PC-9 (cell line): ENCODE data around the gene ENTPD7. TPM values are rescaled to one million over a fixed set of nuclear protein-coding genes. Genes with fewer than 3 reads are reported as not detected.
A peak's percentile ranks its signal among the peaks of the same experiment; 100 is the strongest.

ENCODE experiments used
- BruUV-seq: library from RNA; stranded (reverse); fragments of 400-500 nt; replicated peaks from 2 replicates; lab custom pipeline; 2021; lab: Mats Ljungman, UMichigan
- CTCF ChIA-PET: fragments of 300-600 bp; sonication (Branson Sonifier 250); formaldehyde crosslinking; loops from one replicate; lab custom pipeline; 2022; ENCODE audit warnings: antibody characterized with exemption; lab: Charles Lee
- POLR2A ChIA-PET: fragments of 300-600 bp; sonication (Branson Sonifier 250); formaldehyde crosslinking; loops from one replicate; lab custom pipeline; 2022; ENCODE audit warnings: antibody characterized with exemption; ENCODE audit not compliant: unreplicated experiment; lab: Charles Lee
- DNase-seq, 2 experiments: peaks; one replicate each; pipeline versions ENCODE4 v3.0.0 to v3.0.0-alpha.2; 2015 to 2022; ENCODE audit warnings: mixed read lengths in 1 of 2
- H2AFZ ChIP-seq: fragments of 200-600 bp; sonication (generic); 2 replicates; pipeline ENCODE4 v1.8.1; 2017; ENCODE audit warnings: antibody characterized with exemption
- H3F3A ChIP-seq: fragments of 200-600 bp; sonication (generic); 2 replicates; pipeline ENCODE4 v1.8.1; 2017; ENCODE audit warnings: antibody characterized with exemption, mild to moderate bottlenecking, low read depth; ENCODE audit not compliant: insufficient read depth
- H3K27ac ChIP-seq: fragments of 200-600 bp; sonication (generic); 2 replicates; pipeline ENCODE4 v1.6.1; 2016; ENCODE audit warnings: mixed run types
- H3K27me3 ChIP-seq: fragments of 200-600 bp; sonication (generic); 2 replicates; pipeline ENCODE4 v1.6.1; 2016; ENCODE audit warnings: low read depth, mixed run types; ENCODE audit not compliant: insufficient read depth
- H3K36me3 ChIP-seq: fragments of 200-600 bp; sonication (generic); 2 replicates; pipeline ENCODE4 v1.6.1; 2016; ENCODE audit warnings: low read depth, mixed run types
- H3K4me1 ChIP-seq: fragments of 200-600 bp; sonication (generic); replicated peaks from 2 replicates; pipeline ENCODE4 v1.6.1; 2016; ENCODE audit warnings: mixed run types; ENCODE audit not compliant: insufficient read depth
- H3K4me2 ChIP-seq: fragments of 200-600 bp; sonication (generic); 2 replicates; pipeline ENCODE4 v1.6.1; 2017; ENCODE audit warnings: mixed run types
- H3K4me3 ChIP-seq: fragments of 200-600 bp; sonication (generic); 2 replicates; pipeline ENCODE4 v1.6.1; 2016; ENCODE audit warnings: mixed run types
- H3K79me2 ChIP-seq: fragments of 200-600 bp; sonication (generic); 2 replicates; pipeline ENCODE4 v1.6.1; 2017; ENCODE audit warnings: low read depth, mixed run types
- H3K9me2 ChIP-seq: fragments of 200-600 bp; sonication (generic); 2 replicates; pipeline ENCODE4 v1.8.1; 2017; ENCODE audit warnings: mild to moderate bottlenecking; ENCODE audit not compliant: insufficient read depth
- H3K9me3 ChIP-seq: fragments of 200-600 bp; sonication (generic); 2 replicates; pipeline ENCODE4 v1.8.1; 2016; ENCODE audit warnings: low read depth; ENCODE audit not compliant: insufficient read depth
- H4K20me1 ChIP-seq: fragments of 200-600 bp; sonication (generic); 2 replicates; pipeline ENCODE4 v1.8.1; 2017; ENCODE audit not compliant: insufficient read depth
- CTCF ChIP-seq: fragments of 200-600 bp; sonication (generic); conservative IDR thresholded peaks from 2 replicates; pipeline ENCODE4 v1.6.1; 2017; ENCODE audit warnings: mixed run types, antibody characterized with exemption, mild to moderate bottlenecking, moderate library complexity
- EZH2 ChIP-seq: fragments of 200-600 bp; sonication (generic); IDR thresholded peaks from 2 replicates; pipeline ENCODE4 v1.8.0; 2017; ENCODE audit warnings: antibody characterized with exemption, low read depth
- intact Hi-C: fragments of 100-400 bp; cut with micrococcal nuclease; formaldehyde crosslinking; loops from one replicate; pipeline ENCODE4 v1.10.0; 2022; ENCODE audit not compliant: unreplicated experiment
- total RNA-seq: library from RNA; stranded (reverse); gene quantifications from 2 replicates; pipeline ENCODE4 v1.2.3, GENCODE V29; 2021

The ENTPD7 gene
- total RNA-seq, 1 experiment from 2014 or later: 5.4 TPM

- peaks cover 11% of the 10 kb centered on the region for H3F3A ChIP-seq
- no peak overlapping the region for H3K4me3 ChIP-seq
- no peaks in the 10 kb centered on the region for H4K20me1 ChIP-seq
- H3K27ac ChIP-seq: no peak overlapping the region
- no peaks in the 10 kb centered on the region for H3K9me3 ChIP-seq
- H3K27me3 ChIP-seq: no peaks in the 10 kb centered on the region
- peaks cover 8% of the 10 kb centered on the region for H3K4me1 ChIP-seq
- H2AFZ ChIP-seq: no peak overlapping the region
- CTCF ChIA-PET: no interaction called here
- no TSS peak for BruUV-seq
- no peaks in the 10 kb centered on the region for H3K9me2 ChIP-seq
- TF ChIP-seq EZH2 (no peak), CTCF (no peak)
- peak in 1 of 2 experiments; percentile 37 for DNase-seq
- no peak overlapping the region for H3K4me2 ChIP-seq
- 0 out of 2 replicates have a peak, but pooled peaks cover 5% of the 10 kb centered on the region for H3K79me2 ChIP-seq
- POLR2A ChIA-PET: no interaction called here
- no peaks in the 10 kb centered on the region for H3K36me3 ChIP-seq
- intact Hi-C loops: no loop called here
Observed at GRCh38 chr10:99676426-99676825, 17.1 kb downstream of the ENTPD7 start.

GRCh38 chr10:99676895-99677294, 17.6 kb downstream of the ENTPD7 start:
- no peak for DNase-seq
- H4K20me1 ChIP-seq: no peaks in the 10 kb centered on the region
- no peaks in the 10 kb centered on the region for H3K36me3 ChIP-seq
- H3K27ac ChIP-seq: no peak overlapping the region
- ChIA-PET POLR2A (no interaction called here), CTCF (no interaction called here)
- no TSS peak for BruUV-seq
- H3K9me2 ChIP-seq: no peaks in the 10 kb centered on the region
- 0 out of 2 replicates have a peak, but pooled peaks cover 5% of the 10 kb centered on the region for H3K79me2 ChIP-seq
- intact Hi-C loops: no loop called here
- H3F3A ChIP-seq: peaks cover 16% of the 10 kb centered on the region
- H3K4me3 ChIP-seq: no peak overlapping the region
- H3K27me3 ChIP-seq: no peaks in the 10 kb centered on the region
- H3K9me3 ChIP-seq: no peaks in the 10 kb centered on the region
- H3K4me1 ChIP-seq: peaks cover 12% of the 10 kb centered on the region
- no peak overlapping the region for H2AFZ ChIP-seq
- TF ChIP-seq EZH2: no peak
- no peak for TF ChIP-seq CTCF
- no peak overlapping the region for H3K4me2 ChIP-seq

- Histone ChIP-seq H3K4me2 (no peak overlapping the region), H3K36me3 (no peaks in the 10 kb centered on the region), H3K27ac (no peak overlapping the region), H2AFZ (no peak overlapping the region), H3K9me3 (no peaks in the 10 kb centered on the region), H3K9me2 (no peaks in the 10 kb centered on the region), H3K4me3 (no peak overlapping the region), H3K4me1 (peaks cover 25% of the 10 kb centered on the region), H3F3A (peaks cover 23% of the 10 kb centered on the region), H4K20me1 (no peaks in the 10 kb centered on the region), H3K27me3 (no peaks in the 10 kb centered on the region), H3K79me2 (0 out of 2 replicates have a peak, but pooled peaks cover 5% of the 10 kb centered on the region)
- TF ChIP-seq EZH2: no peak
- TF ChIP-seq CTCF: no peak
- BruUV-seq: no TSS peak
- CTCF ChIA-PET: interaction anchor here (0.6 kb wide), 1 partner anchor 28 kb away, joined by 3 read pairs; no protein-coding TSS in a partner anchor
- intact Hi-C loops: no loop called here
- POLR2A ChIA-PET: interaction anchor here (0.6 kb wide), 1 partner anchor 8 kb away, joined by 4 read pairs; no protein-coding TSS in a partner anchor
- DNase-seq: no peak
Observed at GRCh38 chr10:99678921-99679320, 19.6 kb downstream of the ENTPD7 start.
